ENCODE data around the gene LIMA1.
"Not testable (repeated sequence)": the region's sequence is repeated elsewhere in the genome, so short reads cannot be mapped to it uniquely, and the experiment has no call there.

The LIMA1 gene

DNA sequence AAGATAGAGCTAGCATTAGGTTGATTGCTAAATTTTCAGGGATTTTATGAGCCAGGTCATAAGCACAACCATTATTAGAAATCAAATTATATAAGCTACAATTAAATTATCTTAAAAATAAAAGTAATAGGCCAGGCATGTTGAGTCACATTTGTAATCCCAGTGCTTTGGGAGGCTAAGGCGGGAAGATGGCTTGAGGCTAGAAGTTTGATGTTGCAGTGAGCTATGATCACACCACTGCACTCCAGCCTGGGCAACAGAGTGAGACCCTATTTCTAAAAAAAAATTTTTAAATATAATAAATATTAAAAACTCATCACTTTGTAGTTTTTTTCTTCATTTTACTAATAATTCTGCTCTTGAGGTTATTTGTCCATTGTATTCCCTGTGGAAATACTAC is 1.9 kb upstream of the LIMA1 start:
- DNase-seq (ENCODE audit: low read depth): no peak

GRCh38 chr12:50282721-50283228 is 545 bp downstream of the LIMA1 start:
- no peak for DNase-seq (ENCODE audit: low read depth)

DNA sequence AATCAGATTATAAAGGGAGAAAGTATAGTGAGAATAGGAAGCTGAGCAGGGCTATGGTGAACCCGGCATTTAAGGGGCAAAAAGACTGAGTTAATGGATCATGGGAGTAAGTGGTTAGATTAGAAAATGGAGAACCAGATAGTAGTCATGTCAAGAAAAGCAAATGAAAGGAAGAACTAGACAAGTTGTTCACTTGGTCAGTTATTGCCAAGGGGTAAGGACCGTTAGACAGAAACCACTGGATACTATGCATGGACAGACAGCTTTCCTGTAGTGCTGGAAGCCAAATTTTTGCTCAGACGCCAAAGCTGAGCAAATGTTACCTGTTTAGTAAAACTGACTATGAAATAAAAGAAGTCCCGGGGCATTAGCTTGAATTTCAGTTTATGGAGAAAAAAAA is 3.8 kb downstream of the LIMA1 start:
- no peak for DNase-seq (ENCODE audit: low read depth)

- DNase-seq (ENCODE audit: low read depth): no peak
Observed at GRCh38 chr12:50276912-50277671, 6.2 kb downstream of the LIMA1 start.

DNA sequence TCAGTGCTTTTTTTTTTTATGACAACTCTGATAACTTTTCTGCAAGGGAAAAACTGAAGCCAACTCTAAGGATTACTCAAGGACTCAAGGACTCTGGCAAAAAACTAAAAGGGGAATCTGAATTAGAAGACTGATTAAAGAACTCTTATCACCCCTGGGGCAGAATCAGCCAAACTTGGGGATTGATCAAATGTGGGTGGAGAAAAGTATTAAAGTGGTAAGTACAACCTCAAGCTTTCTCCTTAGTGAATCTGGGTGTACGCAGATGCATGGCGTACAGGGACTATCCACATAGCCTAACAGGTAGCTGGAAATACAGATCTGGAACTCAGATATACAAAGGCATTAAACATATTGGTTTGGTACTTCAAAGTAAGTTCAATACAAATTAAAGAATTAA is 7.3 kb downstream of the LIMA1 start:
- DNase-seq (ENCODE audit: low read depth): no peak

DNA sequence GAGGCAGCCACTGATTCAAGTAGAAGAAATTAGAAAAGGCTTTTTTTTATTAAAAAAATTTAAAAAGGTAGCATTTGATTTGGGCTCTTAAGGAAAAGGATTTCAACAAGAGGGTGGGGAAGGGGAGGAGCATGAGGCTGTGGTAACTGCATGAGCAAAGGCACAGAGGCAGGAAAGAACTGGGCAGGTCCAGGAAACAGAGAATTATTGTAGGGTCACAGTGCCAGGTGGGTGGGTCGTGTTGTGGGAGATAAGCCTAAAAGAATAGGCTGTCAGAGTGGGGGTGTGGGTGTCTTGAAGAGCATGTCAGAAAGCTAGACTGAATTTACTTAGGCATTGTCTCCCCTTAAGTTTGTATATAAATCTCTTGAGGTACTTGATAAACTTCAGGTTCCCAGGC is 7.8 kb downstream of the LIMA1 start:
- no peak for DNase-seq (ENCODE audit: low read depth)

- not testable (repeated sequence) for DNase-seq (ENCODE audit: low read depth)
Observed at GRCh38 chr12:50275127-50275526, 8.2 kb downstream of the LIMA1 start.

GRCh38 chr12:50271724-50272247 is 11.5 kb downstream of the LIMA1 start:
- DNase-seq (ENCODE audit: low read depth): no peak

DNA sequence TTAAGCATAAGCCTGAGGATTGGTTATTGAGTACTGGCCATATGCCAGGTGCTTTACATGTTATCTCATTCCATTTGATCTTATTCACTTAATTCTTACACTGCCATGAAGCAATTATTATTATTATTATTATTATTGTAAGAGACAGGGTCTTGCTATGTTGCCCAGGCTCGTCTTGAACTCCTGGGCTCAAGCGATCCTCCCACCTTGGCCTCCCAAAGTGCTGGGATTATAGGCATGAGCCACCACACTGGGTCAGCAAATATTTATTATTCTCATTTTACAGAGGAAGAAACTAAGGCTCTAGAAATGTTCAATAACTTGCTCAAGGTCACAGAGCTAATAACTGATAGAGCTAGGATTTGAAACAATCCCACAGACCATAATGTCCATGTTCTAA is 14.8 kb downstream of the LIMA1 start:
- DNase-seq (ENCODE audit: low read depth): no peak

DNA sequence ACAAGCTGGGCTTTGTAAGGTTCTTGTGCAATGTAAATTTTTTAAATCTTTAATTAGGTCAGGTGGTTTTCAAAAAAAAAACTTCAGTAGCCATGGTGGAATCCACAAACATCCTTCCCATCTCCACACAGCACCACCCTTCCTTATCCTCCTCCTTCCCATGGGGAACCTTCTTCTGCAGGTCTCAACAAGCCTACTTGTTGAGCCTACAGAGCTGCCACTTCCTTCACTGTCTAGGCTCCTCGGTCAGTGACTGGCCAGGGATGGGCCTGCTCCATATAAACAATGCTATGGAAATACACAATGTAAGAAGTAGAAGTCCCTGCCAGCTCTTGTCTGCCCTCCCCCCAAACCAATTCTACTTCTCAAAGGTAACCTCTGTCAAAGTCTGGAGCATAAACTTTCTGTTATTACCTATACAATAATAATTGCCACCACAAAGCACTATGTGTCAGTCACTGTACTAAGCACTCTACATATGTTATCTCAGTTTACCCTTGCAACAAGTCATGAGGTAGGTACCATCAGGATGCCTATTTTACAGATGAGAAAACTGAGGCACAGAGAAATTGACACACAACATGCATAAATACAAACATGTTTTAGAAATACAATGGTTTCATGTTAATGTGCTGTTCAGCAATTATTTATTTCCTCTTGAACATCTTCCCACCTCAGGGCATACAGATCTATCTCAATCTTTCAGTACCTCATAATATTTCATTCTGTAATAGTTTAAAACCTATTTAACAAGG is 17.4 kb downstream of the LIMA1 start:
- no peak for DNase-seq (ENCODE audit: low read depth)

GRCh38 chr12:50263832-50264231 is 19.5 kb downstream of the LIMA1 start:
- DNase-seq (ENCODE audit: low read depth): no peak

DNA sequence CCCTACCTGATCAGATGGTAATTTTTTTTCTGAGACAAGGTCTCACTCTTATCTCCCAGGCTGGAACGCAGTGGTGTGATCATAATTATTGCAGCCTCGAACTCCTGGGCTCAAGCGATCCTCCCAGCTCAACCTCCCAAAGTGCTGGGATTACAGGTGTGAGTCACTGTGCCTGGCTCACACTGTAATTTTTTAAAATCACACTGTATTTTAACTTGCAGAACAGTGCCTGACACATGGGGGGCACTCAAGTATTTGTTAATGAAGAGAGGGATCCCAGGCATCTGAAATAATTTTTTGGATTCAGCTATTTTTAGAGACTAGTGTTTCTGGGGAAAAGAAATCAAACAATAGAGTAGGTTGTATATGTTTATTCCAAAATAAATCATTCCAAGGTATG is 21.7 kb downstream of the LIMA1 start:
- no peak for DNase-seq (ENCODE audit: low read depth)

- no peak for DNase-seq (ENCODE audit: low read depth)
Observed at GRCh38 chr12:50258167-50258551, 25.2 kb downstream of the LIMA1 start.

GRCh38 chr12:50257236-50258166 is 25.8 kb downstream of the LIMA1 start:
- no peak for DNase-seq (ENCODE audit: low read depth)

DNA sequence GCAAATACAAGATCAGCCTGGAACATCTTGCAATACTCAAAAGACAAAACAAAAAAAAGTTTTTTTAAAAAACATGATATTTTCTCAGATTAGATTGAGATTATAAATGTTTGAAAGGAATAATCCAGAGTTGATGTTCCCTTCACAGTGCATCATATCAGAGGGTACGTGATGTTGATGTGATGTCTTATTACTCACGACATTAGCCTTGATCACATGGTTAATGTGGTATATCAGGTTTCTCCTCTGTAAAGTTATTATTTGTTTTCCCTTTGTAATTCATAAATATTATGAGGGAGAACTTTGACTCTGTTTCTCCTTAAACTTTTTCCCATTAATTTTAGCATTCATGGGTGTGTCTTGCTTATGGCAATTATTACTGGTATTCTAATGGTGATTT is 26.6 kb downstream of the LIMA1 start:
- no peak for DNase-seq (ENCODE audit: low read depth)

DNA sequence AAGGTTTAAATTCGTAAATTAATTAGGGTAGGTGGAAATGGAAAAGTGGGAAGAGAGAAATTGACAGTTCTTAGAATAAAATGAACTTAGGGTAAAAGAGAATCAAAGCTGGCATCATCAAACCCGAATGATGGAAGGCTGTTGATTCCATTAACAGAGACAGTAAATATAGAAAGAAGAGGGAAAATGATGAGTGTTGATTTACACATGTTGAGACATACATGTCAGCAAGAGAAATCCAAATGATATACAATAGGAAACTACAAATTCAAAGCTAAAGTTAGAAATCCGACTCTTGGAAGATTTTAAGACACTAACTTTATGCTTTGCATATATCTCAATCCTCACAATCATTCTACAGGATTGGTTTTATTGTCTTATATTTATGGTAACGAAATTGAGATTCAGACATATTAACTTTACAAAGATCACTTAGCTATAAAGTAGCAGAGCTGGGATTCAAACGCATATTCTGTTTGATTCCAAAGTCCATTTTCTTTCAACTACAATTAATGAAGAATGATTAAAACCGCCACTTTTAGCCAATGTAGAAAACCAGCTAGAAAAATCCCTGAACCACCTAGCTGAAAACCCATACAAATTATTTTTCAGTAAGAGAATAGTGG is 30.2 kb downstream of the LIMA1 start:
- no peak for DNase-seq (ENCODE audit: low read depth)

DNA sequence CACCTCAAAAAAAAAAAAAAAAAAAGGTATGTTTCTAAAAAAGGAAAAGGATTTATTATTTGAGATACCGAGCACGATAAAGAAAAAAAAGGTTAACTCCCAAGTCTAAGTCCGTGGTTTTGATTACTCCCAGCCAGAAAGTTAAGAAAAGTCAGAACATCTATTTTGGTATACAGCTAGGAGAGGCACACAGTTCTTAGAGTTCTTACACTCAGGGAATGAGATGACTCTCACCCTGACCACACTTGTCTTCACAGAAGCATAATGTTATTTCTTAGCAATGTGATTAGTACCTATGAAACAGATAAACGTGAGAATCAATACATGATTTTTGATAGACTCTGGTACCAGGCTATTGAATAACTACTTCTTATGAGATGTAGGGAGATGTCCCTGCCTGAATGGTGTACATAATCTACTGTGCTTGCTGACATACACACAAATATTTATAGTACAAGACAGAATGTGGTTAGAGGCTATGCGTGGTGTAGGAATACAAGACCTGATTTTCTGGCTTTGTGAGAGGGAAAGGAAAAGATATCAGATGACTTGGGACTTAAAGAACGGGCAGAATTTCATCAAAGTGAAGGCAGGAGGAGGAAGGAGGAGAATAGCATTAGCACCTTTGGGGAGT is 31.6 kb downstream of the LIMA1 start:
- DNase-seq (ENCODE audit: low read depth): no peak

DNA sequence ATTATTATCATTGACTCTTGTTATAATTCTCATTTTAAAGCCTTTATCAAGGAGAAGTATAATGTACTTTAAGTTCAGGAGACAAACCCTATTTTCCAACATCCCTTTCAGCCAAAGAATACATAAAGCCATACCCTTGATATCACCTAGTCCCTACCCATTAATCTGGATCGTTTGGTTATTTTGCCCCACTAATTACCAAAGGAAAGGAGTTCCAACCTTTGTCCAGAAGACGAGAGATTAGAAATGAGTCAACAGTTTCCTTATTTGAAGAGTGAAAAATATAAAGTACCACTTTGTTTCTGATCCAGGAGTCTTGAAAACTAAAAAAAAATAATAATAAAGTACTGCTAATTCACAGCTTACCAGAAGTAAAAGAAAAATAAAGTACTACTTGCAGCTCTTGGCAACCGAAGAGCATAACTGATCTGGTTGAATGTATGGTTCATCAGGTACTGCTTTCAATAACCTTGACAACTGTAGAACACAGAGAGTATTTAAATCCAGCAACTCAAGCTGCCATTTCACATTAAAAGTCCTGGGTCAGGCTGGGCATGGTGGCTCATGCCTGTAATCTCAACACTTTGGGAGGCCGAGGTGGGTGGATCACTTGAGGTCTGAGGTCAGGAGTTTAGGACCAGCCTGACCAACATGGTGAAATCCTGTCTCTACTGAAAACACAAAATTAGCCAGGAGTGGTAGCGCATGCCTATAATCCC is 33.7 kb downstream of the LIMA1 start:
- no peak for DNase-seq (ENCODE audit: low read depth)

- DNase-seq (ENCODE audit: low read depth): no peak
Observed at GRCh38 chr12:50248883-50249282, 34.4 kb downstream of the LIMA1 start.

DNA sequence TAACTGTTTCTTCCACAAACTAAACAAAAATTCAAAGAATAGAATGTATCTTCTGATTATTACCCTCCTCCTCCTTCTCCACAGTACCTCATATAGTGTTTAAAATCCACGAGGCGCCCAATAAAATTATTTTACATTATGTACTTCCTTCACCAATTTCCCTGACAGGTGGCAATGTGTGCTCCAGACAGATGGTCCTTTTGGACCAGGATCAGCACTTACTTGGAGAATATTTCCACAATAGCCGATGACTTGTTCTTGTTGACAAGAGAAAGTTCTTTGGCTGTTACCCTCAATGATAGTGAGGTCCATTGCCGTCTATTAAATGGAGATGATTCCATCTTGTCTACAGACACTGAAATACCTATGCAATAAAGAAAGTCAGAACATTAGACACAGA is 34.9 kb downstream of the LIMA1 start:
- DNase-seq (ENCODE audit: low read depth): no peak

DNA sequence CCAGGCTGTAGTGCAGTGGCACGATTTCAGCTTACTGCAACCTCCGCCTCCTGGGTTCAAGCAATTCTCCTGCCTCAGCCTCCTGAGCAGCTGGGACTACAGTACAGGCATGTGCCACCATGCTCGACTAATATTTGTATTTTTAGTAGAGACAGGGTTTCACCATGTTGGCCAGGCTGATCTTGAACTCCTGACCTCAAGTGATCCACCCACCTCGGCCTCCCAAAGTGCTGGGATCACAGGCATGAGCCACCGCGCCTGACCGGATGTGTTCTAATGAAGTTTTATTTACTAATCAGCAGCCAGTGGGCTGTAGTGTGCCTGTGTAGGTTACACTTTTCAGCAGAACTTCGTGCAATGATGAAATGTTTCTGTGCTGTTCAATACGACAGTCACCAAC is 35.7 kb downstream of the LIMA1 start:
- DNase-seq (ENCODE audit: low read depth): not testable (repeated sequence)

Data from fibroblast of the conjunctiva (primary cell).